ENCODE data around the gene PALD1. TPM values are rescaled to one million over a fixed set of nuclear protein-coding genes. Genes with fewer than 3 reads are reported as not detected.
A peak's percentile ranks its signal among the peaks of the same experiment; 100 is the strongest.

The PALD1 gene
- total RNA-seq, 4 donors from 2014 or later: 6.0 to 9.7 (median 6.4) TPM

DNA sequence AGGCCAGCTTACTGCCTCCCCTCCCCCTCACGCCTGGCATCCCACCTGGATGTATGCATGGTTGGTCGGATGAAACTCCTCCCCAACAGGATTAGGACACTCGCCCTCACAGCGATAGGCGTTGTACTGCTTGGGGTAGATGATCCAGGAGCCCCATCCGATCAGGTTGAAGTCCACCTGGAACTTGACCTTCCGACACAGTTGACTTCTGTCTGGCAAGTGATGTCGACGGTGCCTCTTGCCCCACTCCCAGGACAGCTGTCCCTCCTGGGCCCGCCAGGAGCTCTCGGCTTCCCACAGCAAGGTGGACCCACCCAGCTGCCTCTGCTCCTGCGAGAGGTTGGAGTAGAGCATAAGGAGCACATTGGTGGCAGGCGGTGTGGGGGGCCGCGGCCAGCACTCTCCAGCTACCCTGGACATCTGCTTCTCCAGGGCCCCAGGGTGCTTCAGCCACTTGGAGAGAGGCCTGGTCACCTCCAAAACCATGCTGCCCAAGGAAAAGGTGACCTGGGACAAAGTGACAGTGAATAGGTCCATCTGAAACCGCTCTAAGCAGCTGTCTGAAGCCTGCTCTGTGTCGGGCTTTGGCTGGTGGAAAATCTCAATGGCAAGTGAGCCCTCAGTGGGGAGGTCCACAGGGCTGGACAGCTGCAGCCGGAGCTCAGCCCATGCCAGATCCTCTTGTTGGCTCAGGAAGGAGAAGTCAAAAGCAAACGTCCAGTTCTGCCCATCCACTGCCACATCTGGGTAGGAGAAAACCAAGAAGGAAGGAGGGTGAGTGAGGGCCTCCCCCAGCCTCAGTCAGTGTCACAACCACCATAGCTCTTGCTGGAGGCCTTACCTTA, 43.1 kb upstream of the PALD1 start:
- no peak overlapping the region for H3K4me3 ChIP-seq (ENCODE audit: low read depth, poor library complexity, severe bottlenecking)
- 90 to 93% methylated on average over 18 to 19 of the region's 19 CpGs for WGBS, 2 donors
- intact Hi-C loops (cut with DNase I; ENCODE audit: low total_unique reads): no loop called here
- TF ChIP-seq CTCF (IDR thresholded peaks at IDR 0.05): no peak
- no peak for TF ChIP-seq POLR2A (IDR thresholded peaks at IDR 0.05)
- DNase-seq (ENCODE audit: low spot score in 2 of 2): no peak

GRCh38 chr10:70437721-70438120, 40.8 kb upstream of the PALD1 start:
- no peak overlapping the region for H3K4me3 ChIP-seq (ENCODE audit: low read depth, poor library complexity, severe bottlenecking)
- intact Hi-C loops (cut with DNase I; ENCODE audit: low total_unique reads): no loop called here
- no peak for TF ChIP-seq CTCF (IDR thresholded peaks at IDR 0.05)
- TF ChIP-seq POLR2A (IDR thresholded peaks at IDR 0.05): no peak
- WGBS, 2 donors: 79 to 84% methylated on average over 5 of the region's 5 CpGs
- DNase-seq (ENCODE audit: low spot score in 2 of 2): no peak

DNA sequence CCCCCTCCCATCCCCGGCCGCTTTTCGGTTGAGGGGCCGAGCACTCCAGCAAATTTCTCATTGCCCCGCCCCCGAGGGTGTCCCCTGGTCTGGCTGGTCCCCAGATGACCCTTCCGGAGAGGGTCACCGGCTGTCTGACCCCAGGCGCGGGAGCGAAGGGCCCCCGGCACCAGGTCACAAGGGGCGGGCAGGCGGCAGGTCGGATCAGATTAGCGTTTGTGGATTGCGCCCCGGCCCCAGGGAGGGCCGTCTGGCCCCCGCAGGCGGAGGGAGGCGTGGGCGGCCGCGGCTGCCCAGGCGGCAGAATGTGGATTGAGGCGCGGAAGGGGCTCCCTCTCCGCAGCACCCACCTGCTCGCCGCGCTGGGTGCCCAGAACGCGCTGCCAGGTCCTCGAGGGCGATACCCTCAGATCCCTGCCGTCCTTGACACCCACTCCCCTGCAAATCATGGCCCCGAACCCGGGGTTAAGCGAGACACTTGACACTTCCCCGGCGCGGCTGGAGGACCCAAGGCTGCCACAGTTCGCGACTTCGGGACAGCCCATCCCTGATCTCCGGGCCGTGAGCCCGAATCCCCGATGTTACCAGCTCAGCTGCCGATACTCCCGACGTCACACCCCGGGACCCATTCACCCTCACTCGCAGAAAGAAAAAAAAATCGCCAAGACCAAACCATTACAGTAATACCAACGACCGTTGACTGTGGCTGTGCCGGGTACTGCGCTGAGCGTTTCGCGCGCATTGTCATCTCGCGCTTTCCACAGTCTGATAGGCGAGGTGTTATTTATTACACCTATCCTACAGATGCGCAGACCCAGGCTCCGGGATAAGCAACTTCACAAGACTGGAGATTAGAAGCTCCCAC, 38.0 kb upstream of the PALD1 start:
- peak in 1 of 2 donors; percentile 79 for DNase-seq (ENCODE audit: low spot score in 2 of 2)
- intact Hi-C loops (cut with DNase I; ENCODE audit: low total_unique reads): no loop called here
- no peak overlapping the region for H3K4me3 ChIP-seq (ENCODE audit: low read depth, poor library complexity, severe bottlenecking)
- TF ChIP-seq POLR2A (IDR thresholded peaks at IDR 0.05) (no peak), CTCF (IDR thresholded peaks at IDR 0.05) (no peak)
- WGBS, 2 donors: 5 to 6% methylated on average over 51 to 56 of the region's 69 CpGs

DNA sequence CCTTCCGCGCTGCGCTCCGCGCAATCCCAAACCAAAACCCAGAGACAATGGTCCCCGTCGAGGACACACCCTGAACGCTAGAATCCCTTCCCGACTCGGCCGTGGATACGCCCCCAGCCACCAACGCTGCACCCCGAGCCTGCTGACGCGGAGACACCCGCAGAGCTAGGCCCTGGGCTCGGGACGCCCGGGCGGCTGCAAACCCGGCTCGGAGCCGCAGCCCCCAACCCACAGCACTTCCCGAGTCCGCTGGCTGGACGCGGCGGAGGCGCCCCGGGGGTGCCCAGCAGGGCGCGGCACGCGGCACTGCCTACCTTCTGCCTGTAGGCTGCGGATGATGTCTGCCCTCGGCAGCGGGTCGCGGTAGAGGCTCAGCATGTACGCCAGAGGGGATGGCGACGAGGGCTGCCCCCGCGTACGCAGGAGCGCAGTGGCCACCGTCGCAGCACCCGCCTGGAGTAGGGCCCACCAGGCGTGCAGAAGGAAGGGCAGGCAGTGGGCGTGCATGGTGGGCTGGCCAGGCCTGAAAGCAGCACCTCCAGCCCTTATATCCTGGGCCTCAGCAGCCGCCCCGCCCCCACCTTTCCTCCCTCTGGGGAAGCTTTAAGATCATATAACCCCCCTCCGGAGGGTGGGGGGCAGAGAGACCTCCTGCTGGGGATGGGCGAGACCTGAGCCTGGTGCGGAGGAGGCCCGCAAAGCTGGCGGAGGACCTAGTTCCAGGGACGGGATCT, 37.2 kb upstream of the PALD1 start, which contains the start of gene NODAL:
Gene NODAL, minus strand, starts transcription at position 521 of the 734 bp plus-strand sequence. Its CDS starts 14 bp downstream, at position 507.
- no peak for TF ChIP-seq POLR2A (IDR thresholded peaks at IDR 0.05)
- TF ChIP-seq CTCF (IDR thresholded peaks at IDR 0.05): no peak
- no peak for DNase-seq (ENCODE audit: low spot score in 2 of 2)
- intact Hi-C loops (cut with DNase I; ENCODE audit: low total_unique reads): no loop called here
- 5 to 16% methylated on average over 21 to 44 of the region's 60 CpGs for WGBS, 2 donors
- no peak within 1 kb of the TSS for H3K4me3 ChIP-seq (ENCODE audit: low read depth, poor library complexity, severe bottlenecking)

- intact Hi-C loops (cut with DNase I; ENCODE audit: low total_unique reads): no loop called here
- no peak for DNase-seq (ENCODE audit: low spot score in 2 of 2)
- TF ChIP-seq CTCF (IDR thresholded peaks at IDR 0.05) (no peak), POLR2A (IDR thresholded peaks at IDR 0.05) (no peak)
- H3K4me3 ChIP-seq (ENCODE audit: low read depth, poor library complexity, severe bottlenecking): no peak overlapping the region
- 19 to 27% methylated on average over 12 of the region's 12 CpGs for WGBS, 2 donors
Measured at GRCh38 chr10:70441895-70442309, 36.7 kb upstream of the PALD1 start.

All from lower leg skin (tissue), 4 donors.